GM19023 (cell line): ENCODE data around the gene NFATC2.
"Not testable (repeated sequence)": the region's sequence is repeated elsewhere in the genome, so short reads cannot be mapped to it uniquely, and the experiment has no call there.

Source experiments
- ATAC-seq: cut with Tn5 transposase; IDR thresholded peaks from one replicate; pipeline ENCODE4 v1.9.1; 2021; ENCODE audit warnings: mild to moderate bottlenecking, moderate library complexity; ENCODE audit not compliant: unreplicated experiment

Gene NFATC2

DNA sequence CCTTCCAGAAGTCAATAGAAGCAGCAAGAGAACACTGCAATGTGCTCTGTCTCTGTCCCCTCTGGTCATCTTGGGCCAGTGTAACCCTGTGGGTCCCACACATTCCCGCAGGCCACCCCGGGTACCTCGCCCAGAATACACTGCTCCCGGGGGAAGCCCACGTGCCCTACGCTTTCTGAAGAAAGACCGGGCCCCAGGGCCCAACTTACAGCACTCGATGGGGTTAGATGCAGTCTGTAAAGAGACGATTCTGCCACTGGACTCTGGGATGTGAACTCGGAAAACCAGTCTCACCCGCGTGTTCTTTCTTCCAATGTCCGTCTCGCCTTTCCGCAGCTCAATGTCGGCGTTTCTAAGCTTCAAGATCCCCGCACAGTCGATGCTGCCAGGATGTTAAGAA, 68.7 kb downstream of the NFATC2 start:
- ATAC-seq: no peak

GRCh38 chr20:51473256-51473655, 69.3 kb downstream of the NFATC2 start:
- no peak for ATAC-seq

GRCh38 chr20:51470907-51471411, 71.6 kb downstream of the NFATC2 start:
- ATAC-seq: no peak

DNA sequence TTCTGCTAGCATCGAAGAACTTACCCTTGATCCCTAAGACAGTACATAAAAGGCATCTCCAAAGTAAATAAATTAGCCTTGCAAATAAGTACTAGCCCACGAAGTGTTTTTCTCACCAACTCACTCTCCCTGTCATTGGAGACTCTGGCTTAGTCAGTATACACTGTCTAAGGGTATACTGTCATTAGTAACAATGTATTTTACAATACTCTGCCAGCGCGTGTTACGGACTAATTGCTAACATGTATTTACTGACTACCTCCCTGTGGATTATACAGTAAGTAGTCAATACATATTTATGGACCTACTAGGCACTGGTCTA, 72.1 kb downstream of the NFATC2 start:
- no peak for ATAC-seq

- ATAC-seq: no peak
Observed at GRCh38 chr20:51469578-51470498, 72.7 kb downstream of the NFATC2 start.

GRCh38 chr20:51469046-51469445, 73.5 kb downstream of the NFATC2 start:
- ATAC-seq: no peak

- ATAC-seq: no peak
Observed at GRCh38 chr20:51468636-51469035, 73.9 kb downstream of the NFATC2 start.

- no peak for ATAC-seq
Observed at GRCh38 chr20:51467956-51468626, 74.4 kb downstream of the NFATC2 start.

DNA sequence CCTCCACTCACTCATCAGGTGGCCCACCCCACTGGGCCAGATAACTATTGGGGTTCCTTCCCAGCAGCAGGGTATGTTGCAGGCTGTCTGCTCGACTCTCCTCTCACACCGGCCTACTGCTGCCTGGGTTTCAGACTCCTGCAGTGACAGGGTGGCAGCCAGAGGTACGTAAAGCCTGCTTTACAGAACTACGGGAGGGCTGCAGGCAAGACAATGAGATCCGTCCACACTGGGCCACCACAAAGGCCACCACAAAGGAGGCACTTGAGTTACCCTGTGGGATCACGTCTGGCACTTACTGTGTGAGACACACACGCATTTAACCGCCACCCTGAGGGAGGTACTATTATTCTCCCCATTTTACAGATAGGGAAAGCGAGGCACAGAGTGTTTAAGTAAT, 78.5 kb downstream of the NFATC2 start:
- ATAC-seq: no peak

- no peak for ATAC-seq
Observed at GRCh38 chr20:51463560-51463959, 79.0 kb downstream of the NFATC2 start.

DNA sequence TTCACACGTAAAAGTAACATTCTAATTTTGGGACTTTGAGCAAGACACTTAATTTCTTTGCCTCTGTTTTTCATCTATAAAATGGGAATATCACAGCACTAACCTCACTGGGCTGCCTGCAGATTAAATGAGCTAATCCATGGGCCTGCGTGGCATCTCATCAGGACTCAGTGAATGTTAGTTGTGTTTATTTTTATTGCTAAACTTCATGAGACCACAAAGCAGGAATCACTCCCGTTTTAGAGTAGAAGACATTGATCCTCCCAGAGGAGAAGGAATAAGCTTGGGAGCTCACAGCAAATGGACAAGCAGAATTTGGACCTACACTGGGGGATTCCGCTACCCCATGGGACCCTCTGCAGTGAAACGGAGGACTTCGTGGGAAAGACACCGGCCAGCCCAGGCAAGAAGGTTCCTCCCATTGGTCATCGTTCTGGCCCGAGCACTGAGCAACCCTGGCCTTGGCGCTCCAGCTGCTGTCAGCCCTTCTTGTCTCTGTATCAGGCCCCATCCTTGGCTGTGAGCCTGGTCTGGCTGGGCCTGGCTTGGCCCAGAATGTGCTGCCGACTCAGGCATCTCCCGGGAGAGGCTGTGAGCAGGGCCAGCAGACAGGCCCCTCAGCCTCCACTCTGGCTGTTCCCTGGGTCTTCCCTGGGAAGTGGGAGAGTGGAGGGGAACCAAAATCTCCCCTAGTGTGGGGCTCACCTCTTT, 79.8 kb downstream of the NFATC2 start:
- ATAC-seq: no peak

GRCh38 chr20:51461846-51462245, 80.7 kb downstream of the NFATC2 start:
- not testable (repeated sequence) for ATAC-seq

GRCh38 chr20:51461306-51461705, 81.2 kb downstream of the NFATC2 start:
- no peak for ATAC-seq

GRCh38 chr20:51460569-51461265, 81.8 kb downstream of the NFATC2 start:
- ATAC-seq: peak; percentile 95

DNA sequence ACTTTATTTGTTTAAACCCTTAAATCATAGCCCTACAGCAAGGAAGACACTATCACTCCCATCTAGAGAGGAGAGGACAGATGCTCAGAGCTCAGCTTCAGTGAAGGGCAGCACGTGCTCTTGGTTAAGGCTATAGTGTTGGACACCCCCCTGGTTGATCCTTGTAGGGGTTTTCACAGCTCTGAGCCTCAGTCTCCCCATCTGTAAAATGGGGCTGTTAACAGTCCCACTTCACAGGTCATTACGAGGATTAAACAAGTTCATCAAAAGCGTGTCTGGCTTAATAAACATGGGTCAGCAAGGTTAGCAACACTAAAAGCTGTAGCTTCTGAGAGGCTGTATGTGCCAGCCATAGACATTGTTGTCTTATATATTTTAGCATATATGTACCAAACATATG, 82.4 kb downstream of the NFATC2 start:
- ATAC-seq: no peak

DNA sequence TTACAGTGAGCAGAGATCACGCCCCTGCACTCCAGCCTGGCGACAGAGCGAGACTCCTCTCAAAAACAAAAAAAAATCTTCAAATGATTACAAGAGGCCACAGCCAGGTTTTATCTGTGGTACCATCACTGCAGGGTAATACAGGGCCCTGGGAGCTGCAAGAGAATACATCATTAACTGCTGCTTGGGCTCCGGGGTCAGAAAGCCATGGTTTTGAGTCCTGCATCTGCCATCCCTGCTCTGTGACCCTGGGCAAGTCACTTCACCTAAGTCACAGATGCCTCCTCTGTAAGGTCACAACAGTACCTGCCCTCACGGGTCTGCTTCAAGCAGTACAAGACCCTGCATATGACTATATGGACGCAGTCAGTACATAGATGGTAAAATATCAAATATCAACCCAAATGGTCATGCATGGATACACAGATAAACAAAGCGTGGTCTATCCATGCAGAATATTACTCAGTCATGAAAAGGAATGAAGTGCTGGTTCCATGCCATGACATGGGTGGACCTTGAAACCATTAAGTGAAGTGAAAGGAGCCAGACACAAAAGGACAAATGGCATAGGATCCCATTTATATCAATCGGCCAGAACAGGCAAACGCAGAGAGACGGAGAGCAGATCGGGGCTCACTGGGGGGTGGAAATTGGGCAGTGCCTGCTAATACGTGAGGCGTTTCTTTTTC, 83.6 kb downstream of the NFATC2 start:
- no peak for ATAC-seq

- ATAC-seq: no peak
Observed at GRCh38 chr20:51457533-51457932, 85.0 kb downstream of the NFATC2 start.

DNA sequence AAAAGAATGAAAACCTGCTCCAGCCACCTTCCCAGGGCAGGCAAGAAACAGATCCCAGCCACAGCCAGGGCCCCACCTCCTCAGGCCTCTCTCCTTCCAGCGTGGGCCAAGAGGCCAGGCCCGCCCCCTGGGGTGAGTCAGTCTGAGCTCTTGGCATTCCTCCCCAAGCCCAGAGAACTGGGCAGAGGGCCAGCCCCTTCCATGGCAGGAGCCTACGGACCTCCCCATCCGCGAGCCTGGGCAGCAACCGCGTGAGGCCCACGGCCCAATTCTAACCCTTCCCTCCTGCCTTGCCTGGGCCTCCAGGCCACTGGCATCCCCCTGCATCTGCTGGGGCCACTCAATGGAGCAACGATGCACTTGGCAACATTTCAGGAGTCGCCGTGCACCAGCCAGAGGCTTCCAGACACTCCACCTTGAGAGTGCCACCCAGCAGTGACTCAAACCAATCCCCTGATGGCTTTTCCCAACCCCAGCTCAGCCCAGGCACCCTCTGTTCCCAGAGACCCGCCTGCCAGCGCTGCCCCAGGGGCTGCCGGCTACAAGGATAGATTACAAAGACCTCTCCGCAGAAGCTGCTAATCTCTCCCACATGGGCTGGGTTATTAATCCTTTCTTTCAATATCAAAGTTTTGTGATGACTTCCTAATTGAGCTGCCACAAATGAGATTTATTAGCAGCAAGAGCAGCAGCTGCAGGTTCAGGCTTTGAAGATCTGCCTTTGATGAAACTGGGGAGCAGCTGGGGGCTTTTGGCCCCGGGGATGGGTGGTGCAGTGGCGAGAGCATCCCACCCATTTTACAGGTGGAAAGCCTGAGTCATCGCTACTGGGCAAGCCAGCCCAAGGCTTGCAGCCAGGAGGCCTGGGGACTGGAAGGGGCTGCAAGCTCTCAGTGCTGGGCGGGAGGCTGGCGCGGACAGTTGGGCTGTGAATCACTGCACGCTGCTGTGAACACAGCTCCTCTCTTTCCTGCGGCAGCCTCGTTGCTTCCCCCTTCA, 85.7 kb downstream of the NFATC2 start:
- no peak for ATAC-seq

- ATAC-seq: no peak
Observed at GRCh38 chr20:51454250-51454865, 88.2 kb downstream of the NFATC2 start.
